Measurements from ENCODE around the gene XG.

The XG gene

GRCh38 chrX:2840961-2841360 lies 89.1 kb downstream of the XG start:
- Histone ChIP-seq H3K79me2 (ENCODE audit: low read length) (no peaks in the 10 kb centered on the region), H3K4me2 (ENCODE audit: low read length) (no peak overlapping the region), H3K4me1 (ENCODE audit: low read length) (no peaks in the 10 kb centered on the region), H4K20me1 (ENCODE audit: insufficient read depth, low read length) (no peaks in the 10 kb centered on the region), H3K4me3 (ENCODE audit: low read length) (no peak overlapping the region), H2AFZ (ENCODE audit: low read depth, low read length) (no peak overlapping the region), H3K9ac (ENCODE audit: low read length) (no peak overlapping the region), H3K36me3 (replicated peaks; ENCODE audit: low read depth, low read length) (no peaks in the 10 kb centered on the region), H3K9me3 (ENCODE audit: insufficient read depth, low read length) (no peaks in the 10 kb centered on the region), H3K27me3 (ENCODE audit: low read depth, low read length) (no peaks in the 10 kb centered on the region), H3K27ac (ENCODE audit: low read length) (no peak overlapping the region)
- TF ChIP-seq, protein P1, sequence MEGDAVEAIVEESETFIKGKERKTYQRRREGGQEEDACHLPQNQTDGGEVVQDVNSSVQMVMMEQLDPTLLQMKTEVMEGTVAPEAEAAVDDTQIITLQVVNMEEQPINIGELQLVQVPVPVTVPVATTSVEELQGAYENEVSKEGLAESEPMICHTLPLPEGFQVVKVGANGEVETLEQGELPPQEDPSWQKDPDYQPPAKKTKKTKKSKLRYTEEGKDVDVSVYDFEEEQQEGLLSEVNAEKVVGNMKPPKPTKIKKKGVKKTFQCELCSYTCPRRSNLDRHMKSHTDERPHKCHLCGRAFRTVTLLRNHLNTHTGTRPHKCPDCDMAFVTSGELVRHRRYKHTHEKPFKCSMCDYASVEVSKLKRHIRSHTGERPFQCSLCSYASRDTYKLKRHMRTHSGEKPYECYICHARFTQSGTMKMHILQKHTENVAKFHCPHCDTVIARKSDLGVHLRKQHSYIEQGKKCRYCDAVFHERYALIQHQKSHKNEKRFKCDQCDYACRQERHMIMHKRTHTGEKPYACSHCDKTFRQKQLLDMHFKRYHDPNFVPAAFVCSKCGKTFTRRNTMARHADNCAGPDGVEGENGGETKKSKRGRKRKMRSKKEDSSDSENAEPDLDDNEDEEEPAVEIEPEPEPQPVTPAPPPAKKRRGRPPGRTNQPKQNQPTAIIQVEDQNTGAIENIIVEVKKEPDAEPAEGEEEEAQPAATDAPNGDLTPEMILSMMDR (IDR thresholded peaks at IDR 0.05; ENCODE audit: low read depth, low read length) = no peak
- no peak for TF ChIP-seq EZH2phosphoT487 (IDR thresholded peaks at IDR 0.05; ENCODE audit: low read depth)

GRCh38 chrX:2841537-2841936 lies 89.7 kb downstream of the XG start:
- H3K36me3 ChIP-seq (replicated peaks; ENCODE audit: low read depth, low read length) = no peaks in the 10 kb centered on the region
- H3K79me2 ChIP-seq (ENCODE audit: low read length) = no peaks in the 10 kb centered on the region
- H3K27me3 ChIP-seq (ENCODE audit: low read depth, low read length) = no peaks in the 10 kb centered on the region
- H3K4me2 ChIP-seq (ENCODE audit: low read length) = no peak overlapping the region
- no peak overlapping the region for H3K9ac ChIP-seq (ENCODE audit: low read length)
- H2AFZ ChIP-seq (ENCODE audit: low read depth, low read length) = no peak overlapping the region
- H3K9me3 ChIP-seq (ENCODE audit: insufficient read depth, low read length) = no peaks in the 10 kb centered on the region
- H4K20me1 ChIP-seq (ENCODE audit: insufficient read depth, low read length) = no peaks in the 10 kb centered on the region
- H3K4me3 ChIP-seq (ENCODE audit: low read length) = no peak overlapping the region
- no peak overlapping the region for H3K27ac ChIP-seq (ENCODE audit: low read length)
- TF ChIP-seq EZH2phosphoT487 (IDR thresholded peaks at IDR 0.05; ENCODE audit: low read depth) = no peak
- TF ChIP-seq, protein P1 (IDR thresholded peaks at IDR 0.05; ENCODE audit: low read depth, low read length) = no peak
- no peaks in the 10 kb centered on the region for H3K4me1 ChIP-seq (ENCODE audit: low read length)

DNA sequence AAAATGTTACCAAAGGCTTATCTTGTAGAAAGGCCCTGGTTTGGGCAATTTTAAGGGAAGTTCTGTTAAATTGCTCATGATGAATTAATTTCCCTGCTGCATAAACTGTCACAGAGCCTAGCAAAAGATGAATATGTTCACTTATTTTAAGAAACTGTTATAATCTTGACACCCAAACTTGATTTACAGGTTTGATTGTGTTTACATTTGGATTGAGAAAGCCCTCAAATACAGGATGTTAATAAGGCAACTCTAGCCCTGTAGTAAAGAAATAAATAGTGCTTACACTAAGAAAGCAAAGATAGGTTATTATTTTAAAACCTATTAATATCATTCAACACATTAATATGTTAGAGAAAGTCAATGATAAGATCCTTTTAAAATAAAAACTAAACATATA lies 95.2 kb downstream of the XG start:
- Histone ChIP-seq H3K4me2 (ENCODE audit: low read length) (no peak overlapping the region), H4K20me1 (ENCODE audit: insufficient read depth, low read length) (no peaks in the 10 kb centered on the region), H3K79me2 (ENCODE audit: low read length) (no peaks in the 10 kb centered on the region), H3K27me3 (ENCODE audit: low read depth, low read length) (no peaks in the 10 kb centered on the region), H3K36me3 (replicated peaks; ENCODE audit: low read depth, low read length) (no peaks in the 10 kb centered on the region), H3K9ac (ENCODE audit: low read length) (no peak overlapping the region), H3K4me3 (ENCODE audit: low read length) (no peak overlapping the region), H3K27ac (ENCODE audit: low read length) (no peak overlapping the region), H3K4me1 (ENCODE audit: low read length) (no peaks in the 10 kb centered on the region), H2AFZ (ENCODE audit: low read depth, low read length) (no peak overlapping the region), H3K9me3 (ENCODE audit: insufficient read depth, low read length) (no peaks in the 10 kb centered on the region)
- no peak for TF ChIP-seq EZH2phosphoT487 (IDR thresholded peaks at IDR 0.05; ENCODE audit: low read depth)
- TF ChIP-seq, protein P1 (IDR thresholded peaks at IDR 0.05; ENCODE audit: low read depth, low read length) = no peak

GRCh38 chrX:2848871-2849301 lies 97.0 kb downstream of the XG start:
- Histone ChIP-seq H3K4me2 (ENCODE audit: low read length) (no peak overlapping the region), H3K36me3 (replicated peaks; ENCODE audit: low read depth, low read length) (no peaks in the 10 kb centered on the region), H3K4me1 (ENCODE audit: low read length) (no peaks in the 10 kb centered on the region), H3K27me3 (ENCODE audit: low read depth, low read length) (no peaks in the 10 kb centered on the region), H3K79me2 (ENCODE audit: low read length) (no peaks in the 10 kb centered on the region), H4K20me1 (ENCODE audit: insufficient read depth, low read length) (no peaks in the 10 kb centered on the region), H3K27ac (ENCODE audit: low read length) (no peak overlapping the region), H2AFZ (ENCODE audit: low read depth, low read length) (no peak overlapping the region), H3K4me3 (ENCODE audit: low read length) (no peak overlapping the region), H3K9ac (ENCODE audit: low read length) (no peak overlapping the region), H3K9me3 (ENCODE audit: insufficient read depth, low read length) (no peaks in the 10 kb centered on the region)
- TF ChIP-seq EZH2phosphoT487 (IDR thresholded peaks at IDR 0.05; ENCODE audit: low read depth) = no peak
- TF ChIP-seq, protein P1 (IDR thresholded peaks at IDR 0.05; ENCODE audit: low read depth, low read length) = no peak

All from OCI-LY3 (cell line).